K562 (cell line): ENCODE measurements around the gene BOLL. TPM values are rescaled to one million over a fixed set of nuclear protein-coding genes. Genes with fewer than 3 reads are reported as not detected.

Source experiments
- C11orf30 ChIP-seq: fragments of 450-650 bp; IDR thresholded peaks from 2 replicates; pipeline ENCODE4 v1.6.1; 2016; ENCODE audit warnings: low read depth, mild to moderate bottlenecking
- FOXP1 ChIP-seq: sonication (generic); formaldehyde crosslinking; IDR thresholded peaks from 2 replicates; pipeline ENCODE4 v1.8.0; 2022; ENCODE audit warnings: mild to moderate bottlenecking, missing genetic modification reagents
- MAFG ChIP-seq: fragments of 450-650 bp; conservative IDR thresholded peaks from 2 replicates; pipeline ENCODE4 v1.6.1; 2016; ENCODE audit warnings: missing genetic modification characterization, missing compliant biosample characterization
- MCM3 ChIP-seq: fragments of 450-650 bp; IDR thresholded peaks from 2 replicates; pipeline ENCODE4 v1.6.1; 2016
- MIER1 ChIP-seq: fragments of 450-650 bp; IDR thresholded peaks from 2 replicates; pipeline ENCODE4 v1.6.1; 2016; ENCODE audit warnings: antibody characterized with exemption, mild to moderate bottlenecking, low read depth
- NELFE ChIP-seq: IDR thresholded peaks from 2 replicates; pipeline ENCODE4 v1.6.1; 2011; ENCODE audit warnings: mild to moderate bottlenecking; ENCODE audit not compliant: insufficient read depth, insufficient read length
- TAF15 ChIP-seq: fragments of 200-400 bp; formaldehyde crosslinking; IDR thresholded peaks from 2 replicates; pipeline ENCODE4 v1.6.1; 2017; ENCODE audit warnings: mild to moderate bottlenecking, low read depth, low read length, moderate library complexity
- ZNF143 ChIP-seq: sonication (generic); formaldehyde crosslinking; IDR thresholded peaks from 2 replicates; pipeline ENCODE4 v1.9.0; 2022; ENCODE audit warnings: mild to moderate bottlenecking, missing genetic modification reagents
- ZNF174 ChIP-seq: fragments of 250-450 bp; sonication (Bioruptor Pico); IDR thresholded peaks from 2 replicates; pipeline ENCODE4 v1.4.0; 2020; ENCODE audit warnings: mild to moderate bottlenecking
- polyA plus RNA-seq, 8 experiments: library from polyadenylated mRNA; depleted of rRNA in 4 of 8; stranded (reverse) in 5 of 8; unstranded in 3 of 8; fragments of >200 nt; fragmentation: Nextera tagmentation in 2 of 8; fragmentation: Illumina TruSeq in 1 of 8; extraction: Ambion mirVana in 2 of 8; extraction: Trizol in 1 of 8; gene quantifications; 2 replicates each; pipeline versions ENCODE4 v1.2.1 to v1.2.3, GENCODE V29; 2011 to 2014; ENCODE audit warnings: inconsistent platforms in 1 of 8, missing spikeins in 1 of 8
- total RNA-seq, 7 experiments: library from RNA; depleted of rRNA in 6 of 7; stranded (reverse); fragments of >200 nt in 6 of 7; fragmentation: Illumina TruSeq in 2 of 7; extraction: Trizol in 2 of 7; gene quantifications; 2 replicates each; pipeline versions ENCODE4 v1.2.1 to v1.2.3, GENCODE V29; 2011 to 2021; ENCODE audit warnings: low replicate concordance in 1 of 7
- TF ChIP-seq, protein P1 (sequence below): fragments of 450-650 bp; IDR thresholded peaks from 2 replicates; pipeline ENCODE4 v1.6.1; 2014; ENCODE audit warnings: low read depth, mild to moderate bottlenecking, moderate library complexity, borderline replicate concordance
- TF ChIP-seq, protein P2 (sequence below), 2 experiments: IDR thresholded peaks; 2 replicates each; pipeline ENCODE4 v1.6.1; 2011; ENCODE audit warnings: borderline replicate concordance in 1 of 2, control low read depth in 1 of 2, low read depth in 1 of 2, low read length in 1 of 2, mild to moderate bottlenecking in 1 of 2, mixed read lengths in 1 of 2, moderate library complexity in 1 of 2; ENCODE audit not compliant: insufficient read depth in 1 of 2, insufficient read length in 1 of 2, poor library complexity in 1 of 2, severe bottlenecking in 1 of 2; ENCODE audit errors: extremely low read depth in 1 of 2
- TF ChIP-seq, protein P3 (sequence below): sonication (generic); formaldehyde crosslinking; IDR thresholded peaks from 2 replicates; pipeline ENCODE4 v1.8.1; 2023; ENCODE audit warnings: mild to moderate bottlenecking, missing genetic modification reagents, moderate library complexity
- TF ChIP-seq, protein P4 (sequence below): fragments of 250-450 bp; sonication (Bioruptor Pico); IDR thresholded peaks from 2 replicates; pipeline ENCODE4 v1.5.0; 2020; ENCODE audit warnings: mild to moderate bottlenecking, borderline replicate concordance
- TF ChIP-seq, protein P5 (sequence below): sonication (generic); formaldehyde crosslinking; IDR thresholded peaks from 2 replicates; pipeline ENCODE4 v1.8.0; 2022; ENCODE audit warnings: mild to moderate bottlenecking, missing genetic modification reagents

The BOLL gene
- total and polyA plus RNA-seq, 9 of the 15 experiments (the other 6 are each of a cell fraction or from before 2014, with no cell fraction given): 0.11 to 0.55 (median 0.19) TPM; not detected in 1

DNA sequence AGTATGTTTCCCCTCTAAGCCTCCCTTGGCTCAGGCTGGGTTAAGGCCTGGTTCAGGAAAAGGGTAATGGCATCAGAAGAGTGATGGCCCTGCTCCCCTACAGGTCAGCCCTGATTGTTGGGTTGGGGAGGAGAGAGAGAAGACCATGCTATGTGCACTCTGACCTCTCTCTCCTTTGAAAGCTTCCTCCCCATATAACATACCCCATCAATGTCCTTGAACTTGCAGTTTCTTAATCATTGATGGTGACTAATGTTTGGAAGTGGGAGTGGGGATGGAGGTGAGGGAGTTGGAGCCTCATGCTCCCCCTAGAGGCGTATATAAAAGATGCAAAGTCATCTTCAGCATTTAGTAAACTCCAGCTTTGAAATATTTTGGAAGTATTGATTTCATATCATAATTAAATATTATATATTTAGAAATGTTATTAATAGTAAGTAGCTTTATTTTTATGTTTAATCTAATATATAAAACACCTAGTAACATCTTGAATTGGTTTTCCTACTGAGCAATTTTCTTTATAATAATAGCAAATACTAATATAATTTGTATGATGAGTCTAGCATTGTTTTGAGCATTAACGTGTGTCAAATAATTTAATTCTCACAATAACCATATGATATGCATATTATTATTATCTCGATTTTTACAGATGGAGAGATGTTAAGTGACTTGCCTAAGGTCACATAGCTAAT is 28.1 kb upstream of the BOLL start (continued):
- TF ChIP-seq, protein P1, sequence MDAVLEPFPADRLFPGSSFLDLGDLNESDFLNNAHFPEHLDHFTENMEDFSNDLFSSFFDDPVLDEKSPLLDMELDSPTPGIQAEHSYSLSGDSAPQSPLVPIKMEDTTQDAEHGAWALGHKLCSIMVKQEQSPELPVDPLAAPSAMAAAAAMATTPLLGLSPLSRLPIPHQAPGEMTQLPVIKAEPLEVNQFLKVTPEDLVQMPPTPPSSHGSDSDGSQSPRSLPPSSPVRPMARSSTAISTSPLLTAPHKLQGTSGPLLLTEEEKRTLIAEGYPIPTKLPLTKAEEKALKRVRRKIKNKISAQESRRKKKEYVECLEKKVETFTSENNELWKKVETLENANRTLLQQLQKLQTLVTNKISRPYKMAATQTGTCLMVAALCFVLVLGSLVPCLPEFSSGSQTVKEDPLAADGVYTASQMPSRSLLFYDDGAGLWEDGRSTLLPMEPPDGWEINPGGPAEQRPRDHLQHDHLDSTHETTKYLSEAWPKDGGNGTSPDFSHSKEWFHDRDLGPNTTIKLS: no peak
- TF ChIP-seq ZNF143 (no peak), MIER1 (no peak), NELFE (no peak), MAFG (tag) (peak; percentile 91), TAF15 (no peak), C11orf30 (peak; percentile 84), ZNF174 (CRISPR knock-in tag) (no peak), FOXP1 (CRISPR knock-in tag) (no peak), MCM3 (no peak)
- TF ChIP-seq, protein P2, sequence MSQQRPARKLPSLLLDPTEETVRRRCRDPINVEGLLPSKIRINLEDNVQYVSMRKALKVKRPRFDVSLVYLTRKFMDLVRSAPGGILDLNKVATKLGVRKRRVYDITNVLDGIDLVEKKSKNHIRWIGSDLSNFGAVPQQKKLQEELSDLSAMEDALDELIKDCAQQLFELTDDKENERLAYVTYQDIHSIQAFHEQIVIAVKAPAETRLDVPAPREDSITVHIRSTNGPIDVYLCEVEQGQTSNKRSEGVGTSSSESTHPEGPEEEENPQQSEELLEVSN (IDR thresholded peaks at IDR 0.05; ENCODE audit: borderline replicate concordance in 1 of 2, extremely low read depth in 1 of 2, insufficient read depth in 1 of 2, insufficient read length in 1 of 2, low read depth in 1 of 2, low read length in 1 of 2, poor library complexity in 1 of 2, severe bottlenecking in 1 of 2): no peak
- TF ChIP-seq, protein P3, sequence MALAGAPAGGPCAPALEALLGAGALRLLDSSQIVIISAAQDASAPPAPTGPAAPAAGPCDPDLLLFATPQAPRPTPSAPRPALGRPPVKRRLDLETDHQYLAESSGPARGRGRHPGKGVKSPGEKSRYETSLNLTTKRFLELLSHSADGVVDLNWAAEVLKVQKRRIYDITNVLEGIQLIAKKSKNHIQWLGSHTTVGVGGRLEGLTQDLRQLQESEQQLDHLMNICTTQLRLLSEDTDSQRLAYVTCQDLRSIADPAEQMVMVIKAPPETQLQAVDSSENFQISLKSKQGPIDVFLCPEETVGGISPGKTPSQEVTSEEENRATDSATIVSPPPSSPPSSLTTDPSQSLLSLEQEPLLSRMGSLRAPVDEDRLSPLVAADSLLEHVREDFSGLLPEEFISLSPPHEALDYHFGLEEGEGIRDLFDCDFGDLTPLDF: no peak
- TF ChIP-seq, protein P4, sequence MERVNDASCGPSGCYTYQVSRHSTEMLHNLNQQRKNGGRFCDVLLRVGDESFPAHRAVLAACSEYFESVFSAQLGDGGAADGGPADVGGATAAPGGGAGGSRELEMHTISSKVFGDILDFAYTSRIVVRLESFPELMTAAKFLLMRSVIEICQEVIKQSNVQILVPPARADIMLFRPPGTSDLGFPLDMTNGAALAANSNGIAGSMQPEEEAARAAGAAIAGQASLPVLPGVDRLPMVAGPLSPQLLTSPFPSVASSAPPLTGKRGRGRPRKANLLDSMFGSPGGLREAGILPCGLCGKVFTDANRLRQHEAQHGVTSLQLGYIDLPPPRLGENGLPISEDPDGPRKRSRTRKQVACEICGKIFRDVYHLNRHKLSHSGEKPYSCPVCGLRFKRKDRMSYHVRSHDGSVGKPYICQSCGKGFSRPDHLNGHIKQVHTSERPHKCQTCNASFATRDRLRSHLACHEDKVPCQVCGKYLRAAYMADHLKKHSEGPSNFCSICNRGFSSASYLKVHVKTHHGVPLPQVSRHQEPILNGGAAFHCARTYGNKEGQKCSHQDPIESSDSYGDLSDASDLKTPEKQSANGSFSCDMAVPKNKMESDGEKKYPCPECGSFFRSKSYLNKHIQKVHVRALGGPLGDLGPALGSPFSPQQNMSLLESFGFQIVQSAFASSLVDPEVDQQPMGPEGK (CRISPR knock-in tag): no peak
- TF ChIP-seq, protein P5, sequence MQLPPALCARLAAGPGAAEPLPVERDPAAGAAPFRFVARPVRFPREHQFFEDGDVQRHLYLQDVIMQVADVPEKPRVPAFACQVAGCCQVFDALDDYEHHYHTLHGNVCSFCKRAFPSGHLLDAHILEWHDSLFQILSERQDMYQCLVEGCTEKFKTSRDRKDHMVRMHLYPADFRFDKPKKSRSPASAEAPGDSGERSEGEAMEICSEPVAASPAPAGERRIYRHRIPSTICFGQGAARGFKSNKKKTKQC: no peak
